Measurements from ENCODE around the gene CARMIL1.

Gene CARMIL1

GRCh38 chr6:25257686-25258348 is 21.4 kb upstream of the CARMIL1 start:
- H3K9me3 Mint-ChIP-seq, result no peaks in the 10 kb centered on the region
- H3K4me3 Mint-ChIP-seq, result no peak overlapping the region
- H3K36me3 Mint-ChIP-seq (ENCODE audit: low read depth), result no peaks in the 10 kb centered on the region
- peaks cover 2% of the 10 kb centered on the region for H3K27me3 Mint-ChIP-seq
- H3K4me1 Mint-ChIP-seq (ENCODE audit: low read depth), result no peaks in the 10 kb centered on the region
- no peak overlapping the region for H3K27ac Mint-ChIP-seq

GRCh38 chr6:25259756-25260155 is 19.4 kb upstream of the CARMIL1 start:
- H3K27me3 Mint-ChIP-seq, result no peaks in the 10 kb centered on the region
- H3K36me3 Mint-ChIP-seq (ENCODE audit: low read depth), result no peaks in the 10 kb centered on the region
- H3K4me1 Mint-ChIP-seq (ENCODE audit: low read depth), result no peaks in the 10 kb centered on the region
- no peak overlapping the region for H3K27ac Mint-ChIP-seq
- H3K4me3 Mint-ChIP-seq, result no peak overlapping the region
- H3K9me3 Mint-ChIP-seq, result no peaks in the 10 kb centered on the region

GRCh38 chr6:25263657-25264056 is 15.5 kb upstream of the CARMIL1 start:
- H3K27ac Mint-ChIP-seq, result no peak overlapping the region
- H3K27me3 Mint-ChIP-seq, result peaks cover 7% of the 10 kb centered on the region
- no peaks in the 10 kb centered on the region for H3K36me3 Mint-ChIP-seq (ENCODE audit: low read depth)
- no peaks in the 10 kb centered on the region for H3K4me1 Mint-ChIP-seq (ENCODE audit: low read depth)
- H3K9me3 Mint-ChIP-seq, result no peaks in the 10 kb centered on the region
- H3K4me3 Mint-ChIP-seq, result no peak overlapping the region

- no peak overlapping the region for H3K27ac Mint-ChIP-seq
- H3K27me3 Mint-ChIP-seq, result peaks cover 7% of the 10 kb centered on the region
- H3K4me1 Mint-ChIP-seq (ENCODE audit: low read depth), result no peaks in the 10 kb centered on the region
- no peaks in the 10 kb centered on the region for H3K9me3 Mint-ChIP-seq
- H3K4me3 Mint-ChIP-seq, result no peak overlapping the region
- no peaks in the 10 kb centered on the region for H3K36me3 Mint-ChIP-seq (ENCODE audit: low read depth)
These were observed 12.6 kb upstream of the CARMIL1 start for GRCh38 chr6:25266456-25267100.

- Mint-ChIP-seq H3K27ac (no peak overlapping the region), H3K27me3 (peaks cover 14% of the 10 kb centered on the region), H3K36me3 (ENCODE audit: low read depth) (no peaks in the 10 kb centered on the region), H3K4me3 (no peak overlapping the region), H3K9me3 (no peaks in the 10 kb centered on the region), H3K4me1 (ENCODE audit: low read depth) (no peaks in the 10 kb centered on the region)
These were observed 11.5 kb upstream of the CARMIL1 start for GRCh38 chr6:25267662-25268061.

- H3K27ac Mint-ChIP-seq, result no peak overlapping the region
- no peaks in the 10 kb centered on the region for H3K4me1 Mint-ChIP-seq (ENCODE audit: low read depth)
- no peaks in the 10 kb centered on the region for H3K36me3 Mint-ChIP-seq (ENCODE audit: low read depth)
- no peaks in the 10 kb centered on the region for H3K9me3 Mint-ChIP-seq
- no peak overlapping the region for H3K4me3 Mint-ChIP-seq
- peaks cover 23% of the 10 kb centered on the region for H3K27me3 Mint-ChIP-seq
These were observed 8.6 kb upstream of the CARMIL1 start for GRCh38 chr6:25270559-25270958.

GRCh38 chr6:25275436-25275835 is 3.7 kb upstream of the CARMIL1 start:
- H3K9me3 Mint-ChIP-seq, result no peaks in the 10 kb centered on the region

GRCh38 chr6:25277386-25277785 is 1.8 kb upstream of the CARMIL1 start:
- Mint-ChIP-seq H3K36me3 (ENCODE audit: low read depth) (no peaks in the 10 kb centered on the region), H3K9me3 (no peaks in the 10 kb centered on the region), H3K4me1 (ENCODE audit: low read depth) (peaks cover 45% of the 10 kb centered on the region), H3K27me3 (peaks cover 23% of the 10 kb centered on the region), H3K27ac (no peak overlapping the region), H3K4me3 (no peak overlapping the region)

More at GRCh38 chr6:25275436-25275835, 3.7 kb upstream of the CARMIL1 start:
- Mint-ChIP-seq H3K27ac (no peak overlapping the region), H3K36me3 (ENCODE audit: low read depth) (no peaks in the 10 kb centered on the region), H3K27me3 (peaks cover 28% of the 10 kb centered on the region), H3K4me1 (ENCODE audit: low read depth) (peaks cover 29% of the 10 kb centered on the region), H3K4me3 (no peak overlapping the region)

- H3K4me1 Mint-ChIP-seq (ENCODE audit: low read depth), result peaks cover 45% of the 10 kb centered on the region
- H3K9me3 Mint-ChIP-seq, result no peaks in the 10 kb centered on the region
- H3K27me3 Mint-ChIP-seq, result peaks cover 21% of the 10 kb centered on the region
- H3K36me3 Mint-ChIP-seq (ENCODE audit: low read depth), result no peaks in the 10 kb centered on the region
- peak overlapping the region; percentile 90 for H3K4me3 Mint-ChIP-seq
- peak overlapping the region; percentile 71 for H3K27ac Mint-ChIP-seq
These were observed 1.3 kb upstream of the CARMIL1 start for GRCh38 chr6:25277857-25278256.

- Mint-ChIP-seq H3K27me3 (peaks cover 19% of the 10 kb centered on the region), H3K9me3 (no peaks in the 10 kb centered on the region), H3K4me3 (peak overlapping the region; percentile 90), H3K4me1 (ENCODE audit: low read depth) (peaks cover 45% of the 10 kb centered on the region), H3K36me3 (ENCODE audit: low read depth) (no peaks in the 10 kb centered on the region), H3K27ac (peak overlapping the region; percentile 84)
These were observed 787 bp upstream of the CARMIL1 start for GRCh38 chr6:25278261-25278913.

GRCh38 chr6:25279748-25280343 is 672 bp downstream of the CARMIL1 start:
- Mint-ChIP-seq H3K27ac (peak overlapping the region; percentile 53), H3K27me3 (peaks cover 12% of the 10 kb centered on the region), H3K4me3 (peak overlapping the region; percentile 90), H3K36me3 (ENCODE audit: low read depth) (no peaks in the 10 kb centered on the region), H3K4me1 (ENCODE audit: low read depth) (peaks cover 45% of the 10 kb centered on the region), H3K9me3 (no peaks in the 10 kb centered on the region)

GRCh38 chr6:25280344-25281074 is 1.3 kb downstream of the CARMIL1 start:
- Mint-ChIP-seq H3K27ac (peak overlapping the region; percentile 45), H3K9me3 (no peaks in the 10 kb centered on the region), H3K4me3 (peak overlapping the region; percentile 90), H3K36me3 (ENCODE audit: low read depth) (peaks cover 5% of the 10 kb centered on the region), H3K4me1 (ENCODE audit: low read depth) (peaks cover 45% of the 10 kb centered on the region), H3K27me3 (peaks cover 12% of the 10 kb centered on the region)

- H3K27me3 Mint-ChIP-seq, result no peaks in the 10 kb centered on the region
- no peak overlapping the region for H3K27ac Mint-ChIP-seq
- peaks cover 5% of the 10 kb centered on the region for H3K36me3 Mint-ChIP-seq (ENCODE audit: low read depth)
- no peak overlapping the region for H3K4me3 Mint-ChIP-seq
- H3K9me3 Mint-ChIP-seq, result no peaks in the 10 kb centered on the region
- peaks cover 3% of the 10 kb centered on the region for H3K4me1 Mint-ChIP-seq (ENCODE audit: low read depth)
These were observed 7.7 kb downstream of the CARMIL1 start for GRCh38 chr6:25286891-25287290.

GRCh38 chr6:25287941-25288340 is 8.8 kb downstream of the CARMIL1 start:
- no peaks in the 10 kb centered on the region for H3K9me3 Mint-ChIP-seq
- H3K36me3 Mint-ChIP-seq (ENCODE audit: low read depth), result peaks cover 5% of the 10 kb centered on the region
- H3K27me3 Mint-ChIP-seq, result no peaks in the 10 kb centered on the region
- no peaks in the 10 kb centered on the region for H3K4me1 Mint-ChIP-seq (ENCODE audit: low read depth)
- H3K27ac Mint-ChIP-seq, result no peak overlapping the region
- H3K4me3 Mint-ChIP-seq, result no peak overlapping the region

All from stimulated activated naive CD8-positive, alpha-beta T cell treated with anti-CD3 and anti-CD28 coated beads, Interleukin-15, Interleukin-2, amounts not matched to agents 100 ng/mL and 50 ng/mL, for 24 hours (primary cell).